ENCODE data around the gene SNX13. TPM values are rescaled to one million over a fixed set of nuclear protein-coding genes. Genes with fewer than 3 reads are reported as not detected.

SNX13 gene
- total and polyA plus RNA-seq, 2 donors (not counting 1 experiment from before 2014, with no cell fraction given), result 6.5 to 58.1 TPM

DNA sequence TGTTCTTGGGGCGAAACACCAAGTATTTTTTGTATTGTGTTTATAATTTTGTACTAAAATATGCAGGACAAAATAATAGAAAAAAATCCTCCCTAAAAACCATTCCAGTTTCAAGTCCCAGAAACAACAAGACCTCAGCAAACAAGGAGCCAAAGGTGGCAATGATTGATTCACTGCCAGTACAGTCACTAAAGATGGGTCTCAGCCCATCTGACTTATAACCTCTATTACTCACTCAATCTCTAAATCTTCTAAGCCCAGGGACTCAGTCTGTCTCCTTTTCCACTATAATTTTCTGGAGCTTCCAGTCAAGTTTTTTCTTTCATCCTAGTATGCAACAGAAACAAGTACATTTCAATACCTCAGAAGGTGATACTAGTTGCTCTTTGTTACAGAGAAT lies 33.3 kb downstream of the SNX13 start:
- Histone ChIP-seq H3K79me2 (ENCODE audit: control insufficient read depth, insufficient read depth, low read length) (peaks cover 63% of the 10 kb centered on the region), H3K27me3 (replicated peaks in 1 of 4; ENCODE audit: control extremely low read depth in 1 of 4, control insufficient read depth in 3 of 4, insufficient read depth in 4 of 4, low read length in 3 of 4) (no peaks in the 10 kb centered on the region), H3K4me1 (ENCODE audit: control insufficient read depth in 2 of 2, insufficient read depth in 2 of 2, low read length in 2 of 2) (peaks cover 0 to 2% of the 10 kb centered on the region in 2 donors), H3K27ac (ENCODE audit: low read length in 2 of 2) (no peak overlapping the region), H2AFZ (ENCODE audit: insufficient read depth, low read depth, low read length, poor library complexity, severe bottlenecking) (no peak overlapping the region), H3K9ac (ENCODE audit: low read length) (no peak overlapping the region), H3K36me3 (replicated peaks in 1 of 2; ENCODE audit: control extremely low read depth in 1 of 2, control insufficient read depth in 1 of 2, extremely low read depth in 1 of 2, insufficient read depth in 2 of 2, low read length in 1 of 2) (no peaks in the 10 kb centered on the region), H3K9me3 (ENCODE audit: control extremely low read depth in 1 of 3, control insufficient read depth in 2 of 3, insufficient read depth in 1 of 3, low read length in 2 of 3) (peaks cover 0 to 3% (median 0%) of the 10 kb centered on the region in 3 donors), H3K4me2 (replicated peaks; ENCODE audit: low read depth, low read length, poor library complexity, severe bottlenecking) (no peak overlapping the region), H4K20me1 (ENCODE audit: control insufficient read depth, insufficient read depth, low read length, poor library complexity, severe bottlenecking) (peaks cover 49% of the 10 kb centered on the region), H3K4me3 (ENCODE audit: control extremely low read depth in 1 of 5, extremely low read depth in 1 of 5, insufficient read depth in 1 of 5, low read depth in 2 of 5, low read length in 4 of 5) (no peak overlapping the region)
- ATAC-seq (ENCODE audit: low read depth) (no peak), DNase-seq (no peak)
- ChIA-PET CTCF (no interaction called here), POLR2A (no interaction called here)
- intact Hi-C loops (cut with micrococcal nuclease), result no loop called here
- H3K27me3 Mint-ChIP-seq, result no peaks in the 10 kb centered on the region
- H3K9me3 Mint-ChIP-seq (ENCODE audit: insufficient read depth), result peaks cover 2% of the 10 kb centered on the region
- H3K4me1 Mint-ChIP-seq, result peaks cover 22% of the 10 kb centered on the region
- no CpG with 5 or more reads among the region's 1 CpG for WGBS (ENCODE audit: insufficient coverage)
- H3K27ac Mint-ChIP-seq, result no peak overlapping the region
- no peak overlapping the region for H3K4me3 Mint-ChIP-seq
- no peak for TF ChIP-seq CTCF (IDR thresholded peaks at IDR 0.05)
- no peak for TF ChIP-seq EZH2 (IDR thresholded peaks at IDR 0.05; ENCODE audit: borderline replicate concordance, insufficient read depth, low read depth, low read length, poor library complexity, severe bottlenecking)

DNA sequence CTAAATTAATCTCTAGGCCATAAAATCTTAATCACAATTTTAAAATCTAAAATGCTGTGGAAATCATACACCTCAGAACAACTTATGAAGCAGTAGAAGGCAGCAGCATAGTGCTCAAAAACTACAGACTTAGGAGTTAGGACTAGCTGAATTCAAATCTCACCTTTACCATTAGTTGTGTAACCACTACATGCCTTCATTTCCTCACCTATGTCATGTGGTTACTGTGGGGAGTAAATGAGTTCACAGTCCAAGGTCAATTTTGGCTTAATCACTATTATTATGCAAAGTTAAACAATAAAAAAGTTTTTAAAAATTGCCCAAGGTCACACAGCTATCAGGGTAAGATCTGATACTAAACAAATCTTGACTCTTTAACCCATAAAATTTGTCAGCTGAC lies 37.0 kb downstream of the SNX13 start:
- Mint-ChIP-seq H3K9me3 (ENCODE audit: insufficient read depth) (no peaks in the 10 kb centered on the region), H3K27me3 (no peaks in the 10 kb centered on the region), H3K4me1 (peaks cover 13% of the 10 kb centered on the region), H3K4me3 (no peak overlapping the region), H3K27ac (no peak overlapping the region)
- no peak overlapping the region for H2AFZ ChIP-seq (ENCODE audit: insufficient read depth, low read depth, low read length, poor library complexity, severe bottlenecking)
- CTCF ChIA-PET, result interaction anchor here (1.1 kb wide), 1 partner anchor 418 kb away, joined by 3 read pairs; no protein-coding TSS in a partner anchor
- TF ChIP-seq EZH2 (IDR thresholded peaks at IDR 0.05; ENCODE audit: borderline replicate concordance, insufficient read depth, low read depth, low read length, poor library complexity, severe bottlenecking), result no peak
- no peak for TF ChIP-seq CTCF (IDR thresholded peaks at IDR 0.05)
- peaks cover 50% of the 10 kb centered on the region for H3K79me2 ChIP-seq (ENCODE audit: control insufficient read depth, insufficient read depth, low read length)
- H3K9ac ChIP-seq (ENCODE audit: low read length), result no peak overlapping the region
- intact Hi-C loops (cut with micrococcal nuclease), result no loop called here
- no peak overlapping the region for H3K4me2 ChIP-seq (replicated peaks; ENCODE audit: low read depth, low read length, poor library complexity, severe bottlenecking)
- DNase-seq, result no peak
- no peaks in the 10 kb centered on the region for H3K9me3 ChIP-seq (ENCODE audit: control extremely low read depth in 1 of 3, control insufficient read depth in 2 of 3, insufficient read depth in 1 of 3, low read length in 2 of 3)
- no peak overlapping the region for H3K27ac ChIP-seq (ENCODE audit: low read length in 2 of 2)
- ATAC-seq (ENCODE audit: low read depth), result no peak
- no peaks in the 10 kb centered on the region for H3K4me1 ChIP-seq (ENCODE audit: control insufficient read depth in 2 of 2, insufficient read depth in 2 of 2, low read length in 2 of 2)
- no peak overlapping the region for H3K4me3 ChIP-seq (ENCODE audit: control extremely low read depth in 1 of 5, extremely low read depth in 1 of 5, insufficient read depth in 1 of 5, low read depth in 2 of 5, low read length in 4 of 5)
- POLR2A ChIA-PET, result no interaction called here
- no peaks in the 10 kb centered on the region for H3K36me3 ChIP-seq (replicated peaks in 1 of 2; ENCODE audit: control extremely low read depth in 1 of 2, control insufficient read depth in 1 of 2, extremely low read depth in 1 of 2, insufficient read depth in 2 of 2, low read length in 1 of 2)
- no peaks in the 10 kb centered on the region for H3K27me3 ChIP-seq (replicated peaks in 1 of 4; ENCODE audit: control extremely low read depth in 1 of 4, control insufficient read depth in 3 of 4, insufficient read depth in 4 of 4, low read length in 3 of 4)
- peaks cover 54% of the 10 kb centered on the region for H4K20me1 ChIP-seq (ENCODE audit: control insufficient read depth, insufficient read depth, low read length, poor library complexity, severe bottlenecking)
